Kidney (tissue), 14 donors: ENCODE data around the gene COBL. TPM values are rescaled to one million over a fixed set of nuclear protein-coding genes. Genes with fewer than 3 reads are reported as not detected.

Experiments
- DNase-seq, 5 donors: peaks; one replicate each; pipeline ENCODE4 v3.0.0-alpha.2; 2013 to 2020
- FAIRE-seq: peaks from 2 replicates; lab custom pipeline; 2012; peaks lifted over from hg19 to GRCh38; lab: Jason Lieb, UNC
- H3K27ac ChIP-seq, 2 donors: one replicate each; pipeline ENCODE4 v1.7.0; 2013; ENCODE audit warnings: low read depth in 2 of 2, low read length in 2 of 2, inconsistent platforms in 1 of 2
- H3K27me3 ChIP-seq: one replicate; pipeline ENCODE4 v1.7.1; 2013; ENCODE audit warnings: low read length, inconsistent platforms; ENCODE audit not compliant: control insufficient read depth, insufficient read depth
- H3K36me3 ChIP-seq, 3 donors: one replicate each; pipeline versions ENCODE4 v1.7.0 to v1.7.1; 2013; ENCODE audit warnings: low read length in 3 of 3, control low read depth in 1 of 3, inconsistent platforms in 1 of 3; ENCODE audit not compliant: insufficient read depth in 3 of 3, control insufficient read depth in 2 of 3
- H3K4me1 ChIP-seq, 3 donors: one replicate each; pipeline versions ENCODE4 v1.7.0 to v1.7.1; 2013; ENCODE audit warnings: low read length in 3 of 3, inconsistent platforms in 1 of 3, low read depth in 1 of 3; ENCODE audit not compliant: control insufficient read depth in 2 of 3, insufficient read depth in 2 of 3
- H3K4me3 ChIP-seq, 3 donors: one replicate each; pipeline versions ENCODE4 v1.7.0 to v1.8.1; 2013; ENCODE audit warnings: low read length in 3 of 3, control low read depth in 1 of 3, inconsistent platforms in 1 of 3
- H3K9ac ChIP-seq, 3 donors: one replicate each; pipeline versions ENCODE4 v1.7.0 to v1.7.1; 2013; ENCODE audit warnings: low read length in 3 of 3, control low read depth in 1 of 3, inconsistent platforms in 1 of 3
- H3K9me3 ChIP-seq, 3 donors: one replicate each; pipeline versions ENCODE4 v1.7.0 to v1.7.1; 2013; ENCODE audit warnings: low read length in 3 of 3, control low read depth in 1 of 3, inconsistent platforms in 1 of 3; ENCODE audit not compliant: control insufficient read depth in 2 of 3, insufficient read depth in 1 of 3
- intact Hi-C: fragments of 100-400 bp; cut with DNase I; formaldehyde crosslinking; loops from one replicate; pipeline ENCODE4 v1.11.1; 2022
- polyA plus RNA-seq: library from polyadenylated mRNA; stranded (reverse); fragments of 350-450 nt; fragmentation: Illumina TruSeq; extraction: RNeasy Lipid Tissue Mini Kit (QIAGEN cat#74804); gene quantifications from one replicate; pipeline ENCODE4 v1.2.3, GENCODE V29; 2014; ENCODE audit warnings: low read depth, low replicate concordance; ENCODE audit not compliant: insufficient read depth
- total RNA-seq: library from RNA; stranded (reverse); fragmentation: NEBNext Ultra II Directional; extraction: Animal tissue kit (Norgen Biotek cat#: 25700); gene quantifications from one replicate; pipeline ENCODE4 v1.2.1, GENCODE V29; 2021
- TF ChIP-seq, protein P1 (sequence below): IDR thresholded peaks from 3 replicates; pipeline ENCODE4 v1.5.1; 2012; ENCODE audit warnings: mild to moderate bottlenecking, moderate library complexity, borderline replicate concordance; ENCODE audit not compliant: insufficient read depth; ENCODE audit errors: extremely low read depth
- donor health status: control.
- donor health status: control.
- donor health status: control.
- donor health status: control.
- donor health status: control.
- donor health status: DM: yes; HTN: yes; CAD: no.
- donor health status: Normal renal cell carcinoma (clear cell type).

The COBL gene
- total and polyA plus RNA-seq, 2 donors from 2014 or later = 9.8 to 42.7 TPM

DNA sequence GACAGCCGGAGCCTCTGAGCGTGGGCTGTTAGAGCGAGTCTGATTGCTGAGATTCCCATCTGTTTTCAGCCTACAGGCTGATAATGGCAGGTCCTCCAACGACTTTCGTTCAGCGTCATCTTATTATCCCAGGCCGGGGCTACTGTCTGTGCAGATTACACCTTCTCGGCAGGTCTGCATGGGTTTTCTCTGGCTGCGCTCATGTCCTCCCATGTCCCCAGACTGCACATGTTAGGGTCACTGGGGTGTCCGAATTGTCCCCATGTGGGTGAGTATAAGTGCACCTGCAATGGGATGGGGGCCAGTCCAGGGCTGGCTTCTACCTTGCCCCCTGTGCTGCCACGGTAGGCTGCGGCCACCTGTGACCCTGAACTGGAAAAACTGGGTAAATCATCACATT is 257.8 kb downstream of the COBL start:
- no peaks in the 10 kb centered on the region for H3K27me3 ChIP-seq
- intact Hi-C loops = no loop called here
- no peaks in the 10 kb centered on the region for H3K4me1 ChIP-seq
- no peak overlapping the region for H3K4me3 ChIP-seq
- no peaks in the 10 kb centered on the region for H3K36me3 ChIP-seq
- FAIRE-seq (no peak), DNase-seq (no peak)
- H3K9ac ChIP-seq = no peak overlapping the region
- H3K9me3 ChIP-seq = no peaks in the 10 kb centered on the region
- TF ChIP-seq, protein P1, sequence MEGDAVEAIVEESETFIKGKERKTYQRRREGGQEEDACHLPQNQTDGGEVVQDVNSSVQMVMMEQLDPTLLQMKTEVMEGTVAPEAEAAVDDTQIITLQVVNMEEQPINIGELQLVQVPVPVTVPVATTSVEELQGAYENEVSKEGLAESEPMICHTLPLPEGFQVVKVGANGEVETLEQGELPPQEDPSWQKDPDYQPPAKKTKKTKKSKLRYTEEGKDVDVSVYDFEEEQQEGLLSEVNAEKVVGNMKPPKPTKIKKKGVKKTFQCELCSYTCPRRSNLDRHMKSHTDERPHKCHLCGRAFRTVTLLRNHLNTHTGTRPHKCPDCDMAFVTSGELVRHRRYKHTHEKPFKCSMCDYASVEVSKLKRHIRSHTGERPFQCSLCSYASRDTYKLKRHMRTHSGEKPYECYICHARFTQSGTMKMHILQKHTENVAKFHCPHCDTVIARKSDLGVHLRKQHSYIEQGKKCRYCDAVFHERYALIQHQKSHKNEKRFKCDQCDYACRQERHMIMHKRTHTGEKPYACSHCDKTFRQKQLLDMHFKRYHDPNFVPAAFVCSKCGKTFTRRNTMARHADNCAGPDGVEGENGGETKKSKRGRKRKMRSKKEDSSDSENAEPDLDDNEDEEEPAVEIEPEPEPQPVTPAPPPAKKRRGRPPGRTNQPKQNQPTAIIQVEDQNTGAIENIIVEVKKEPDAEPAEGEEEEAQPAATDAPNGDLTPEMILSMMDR = no peak
- H3K27ac ChIP-seq = no peak overlapping the region

DNA sequence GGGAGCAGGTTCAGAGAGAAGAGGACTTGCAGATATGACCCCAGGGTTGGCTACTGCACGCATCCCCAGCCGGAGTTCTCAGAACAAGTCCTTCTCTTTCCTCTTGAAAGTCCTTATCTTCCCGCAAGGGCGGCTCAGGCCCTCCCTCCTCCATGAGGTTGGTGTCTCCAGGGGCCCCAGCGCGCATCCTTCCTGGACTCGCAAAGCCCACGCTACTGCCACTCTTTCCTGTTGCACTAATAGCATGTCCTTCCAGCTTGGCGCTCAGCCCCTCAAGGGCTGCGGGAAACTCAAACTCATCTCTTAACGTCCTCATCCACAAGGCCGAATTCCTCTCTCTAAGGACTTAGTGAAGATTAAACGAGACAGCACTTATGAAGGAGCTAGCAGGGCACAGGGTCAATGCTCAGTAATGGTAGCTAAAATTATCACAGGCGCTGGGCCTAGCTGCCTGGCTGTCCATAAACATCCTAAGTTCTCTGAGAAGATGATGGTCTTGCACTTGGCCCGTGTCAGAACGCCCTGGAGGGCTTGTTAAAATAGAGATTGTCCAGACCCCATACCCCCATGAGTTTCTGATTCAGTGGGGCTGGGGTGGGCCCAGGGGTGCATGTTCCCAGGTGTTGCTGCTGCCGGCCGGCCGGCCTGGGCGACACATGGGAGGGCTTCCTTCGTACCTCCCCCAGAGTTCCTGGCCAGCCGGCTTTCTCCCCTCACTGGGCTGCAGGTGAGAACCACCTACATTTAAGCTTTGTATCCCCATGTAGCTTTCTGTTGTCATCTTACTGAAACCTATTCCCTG is 261.4 kb downstream of the COBL start:
- FAIRE-seq (no peak), DNase-seq (no peak)
- Histone ChIP-seq H3K9me3 (no peaks in the 10 kb centered on the region), H3K27ac (no peak overlapping the region), H3K4me1 (no peaks in the 10 kb centered on the region), H3K27me3 (no peaks in the 10 kb centered on the region), H3K4me3 (no peak overlapping the region), H3K36me3 (no peaks in the 10 kb centered on the region), H3K9ac (no peak overlapping the region)
- TF ChIP-seq, protein P1 = no peak
- intact Hi-C loops = no loop called here

DNA sequence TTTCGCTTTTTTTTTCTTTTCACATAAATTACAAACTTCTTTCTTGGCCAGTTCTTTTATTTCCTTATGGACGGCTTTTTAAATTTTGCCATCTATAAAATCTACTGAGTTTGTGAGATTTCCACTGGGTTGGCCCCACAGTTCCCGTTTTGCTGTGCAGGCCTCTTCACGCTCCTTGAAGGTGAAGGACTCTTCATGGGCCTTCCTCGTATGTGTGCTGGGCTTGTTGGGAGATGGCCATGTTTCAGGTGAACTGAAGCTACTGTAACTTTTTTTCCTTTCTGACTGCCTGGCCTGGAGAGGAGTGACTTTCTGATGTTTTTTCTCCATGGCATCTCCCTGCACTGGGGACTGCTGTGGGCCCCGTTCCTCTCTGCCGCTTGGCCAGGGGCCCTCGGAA is 262.4 kb downstream of the COBL start:
- TF ChIP-seq, protein P1 = no peak
- Histone ChIP-seq H3K4me1 (no peaks in the 10 kb centered on the region), H3K36me3 (no peaks in the 10 kb centered on the region), H3K4me3 (no peak overlapping the region), H3K9ac (no peak overlapping the region), H3K27me3 (no peaks in the 10 kb centered on the region), H3K9me3 (no peaks in the 10 kb centered on the region), H3K27ac (no peak overlapping the region)
- no peak for DNase-seq
- no peak for FAIRE-seq
- intact Hi-C loops = no loop called here
